ENCODE data around the gene PAX1.

GRCh38 chr20:21681234-21681921 is 24.1 kb upstream of the PAX1 start:
- TF ChIP-seq CTCF (IDR thresholded peaks at IDR 0.05) (no peak), POLR2A (IDR thresholded peaks at IDR 0.05) (no peak)

Data from uterus (tissue), 2 donors.